HG02981 (cell line): ENCODE results near the gene CD55.

Source experiments
- ATAC-seq: cut with Tn5 transposase; IDR thresholded peaks from one replicate; pipeline ENCODE4 v1.9.1; 2021; ENCODE audit warnings: mild to moderate bottlenecking, moderate library complexity; ENCODE audit not compliant: unreplicated experiment

The CD55 gene, protein sequence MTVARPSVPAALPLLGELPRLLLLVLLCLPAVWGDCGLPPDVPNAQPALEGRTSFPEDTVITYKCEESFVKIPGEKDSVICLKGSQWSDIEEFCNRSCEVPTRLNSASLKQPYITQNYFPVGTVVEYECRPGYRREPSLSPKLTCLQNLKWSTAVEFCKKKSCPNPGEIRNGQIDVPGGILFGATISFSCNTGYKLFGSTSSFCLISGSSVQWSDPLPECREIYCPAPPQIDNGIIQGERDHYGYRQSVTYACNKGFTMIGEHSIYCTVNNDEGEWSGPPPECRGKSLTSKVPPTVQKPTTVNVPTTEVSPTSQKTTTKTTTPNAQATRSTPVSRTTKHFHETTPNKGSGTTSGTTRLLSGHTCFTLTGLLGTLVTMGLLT

DNA sequence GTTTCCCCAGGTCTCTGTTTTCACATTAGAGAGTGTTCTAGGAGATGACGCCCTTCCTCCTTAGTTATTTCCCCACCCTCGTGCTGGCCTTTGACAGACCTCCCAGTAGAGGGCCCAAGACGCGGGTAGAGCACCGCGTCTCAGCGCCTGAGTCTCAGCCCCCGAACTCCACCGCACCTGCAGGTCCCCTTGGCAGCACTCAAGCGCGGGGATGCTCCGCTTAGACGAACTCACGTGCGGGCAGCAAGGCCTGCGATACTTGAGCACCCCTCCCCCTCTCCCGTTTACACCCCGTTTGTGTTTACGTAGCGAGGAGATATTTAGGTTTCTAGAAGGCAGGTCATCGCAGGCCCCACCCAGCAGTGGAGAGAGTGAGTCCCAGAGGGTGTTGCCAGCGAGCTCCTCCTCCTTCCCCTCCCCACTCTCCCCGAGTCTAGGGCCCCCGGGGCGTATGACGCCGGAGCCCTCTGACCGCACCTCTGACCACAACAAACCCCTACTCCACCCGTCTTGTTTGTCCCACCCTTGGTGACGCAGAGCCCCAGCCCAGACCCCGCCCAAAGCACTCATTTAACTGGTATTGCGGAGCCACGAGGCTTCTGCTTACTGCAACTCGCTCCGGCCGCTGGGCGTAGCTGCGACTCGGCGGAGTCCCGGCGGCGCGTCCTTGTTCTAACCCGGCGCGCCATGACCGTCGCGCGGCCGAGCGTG lies at the start of gene CD55:
Gene CD55 (plus strand): TSS at position 600 of the 711 bp plus-strand sequence. CDS start 88 bp downstream, at position 688.
- ATAC-seq: peak; percentile 89

- ATAC-seq: no peak
Measured at GRCh38 chr1:207274882-207275281, 46.6 kb upstream of the CD55 start.

GRCh38 chr1:207276465-207276864 lies 45.0 kb upstream of the CD55 start:
- no peak for ATAC-seq

DNA sequence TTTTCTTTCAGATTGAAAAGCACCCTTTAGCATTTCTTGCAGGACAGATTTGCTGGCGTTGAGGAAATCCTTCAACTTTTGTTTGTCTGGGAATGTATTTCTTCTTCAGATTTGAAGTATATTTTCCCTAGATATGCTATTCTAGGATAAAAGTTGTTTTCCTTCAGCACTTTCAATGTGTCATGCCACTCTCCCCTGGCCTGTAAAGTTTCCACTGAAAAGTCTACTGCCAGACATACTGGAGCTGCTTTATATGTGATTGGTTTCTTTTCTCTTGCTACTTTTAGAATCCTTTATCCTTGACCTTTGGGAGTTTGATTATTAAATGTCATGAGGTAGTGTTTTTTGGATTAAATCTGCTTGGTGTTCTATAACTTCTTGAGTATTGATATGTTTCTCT lies 44.2 kb upstream of the CD55 start:
- ATAC-seq: no peak

GRCh38 chr1:207279652-207280051 lies 41.8 kb upstream of the CD55 start:
- ATAC-seq: no peak

- ATAC-seq: no peak
Measured at GRCh38 chr1:207280706-207281105, 40.8 kb upstream of the CD55 start.

GRCh38 chr1:207282058-207282457 lies 39.4 kb upstream of the CD55 start:
- no peak for ATAC-seq

- no peak for ATAC-seq
Measured at GRCh38 chr1:207282496-207283380, 38.7 kb upstream of the CD55 start.

DNA sequence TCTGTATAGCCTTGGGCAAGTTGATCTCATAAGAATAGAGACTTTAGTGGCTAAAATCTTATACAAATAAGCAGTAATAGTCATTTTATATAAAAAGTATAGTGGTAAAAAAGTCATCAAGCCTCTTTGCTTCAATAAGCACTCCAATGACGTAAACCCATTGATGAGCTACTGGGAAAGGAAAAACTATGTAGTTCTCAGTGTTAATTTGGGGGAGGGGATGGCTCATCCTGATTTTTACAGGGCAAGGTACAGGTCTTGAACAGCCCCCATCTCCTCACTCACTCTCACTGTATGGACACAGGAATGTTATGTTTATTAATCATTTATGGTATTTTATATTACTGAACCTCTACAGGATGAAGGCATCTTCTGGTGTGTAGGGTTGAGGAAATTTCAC lies 38.1 kb upstream of the CD55 start:
- ATAC-seq: no peak

DNA sequence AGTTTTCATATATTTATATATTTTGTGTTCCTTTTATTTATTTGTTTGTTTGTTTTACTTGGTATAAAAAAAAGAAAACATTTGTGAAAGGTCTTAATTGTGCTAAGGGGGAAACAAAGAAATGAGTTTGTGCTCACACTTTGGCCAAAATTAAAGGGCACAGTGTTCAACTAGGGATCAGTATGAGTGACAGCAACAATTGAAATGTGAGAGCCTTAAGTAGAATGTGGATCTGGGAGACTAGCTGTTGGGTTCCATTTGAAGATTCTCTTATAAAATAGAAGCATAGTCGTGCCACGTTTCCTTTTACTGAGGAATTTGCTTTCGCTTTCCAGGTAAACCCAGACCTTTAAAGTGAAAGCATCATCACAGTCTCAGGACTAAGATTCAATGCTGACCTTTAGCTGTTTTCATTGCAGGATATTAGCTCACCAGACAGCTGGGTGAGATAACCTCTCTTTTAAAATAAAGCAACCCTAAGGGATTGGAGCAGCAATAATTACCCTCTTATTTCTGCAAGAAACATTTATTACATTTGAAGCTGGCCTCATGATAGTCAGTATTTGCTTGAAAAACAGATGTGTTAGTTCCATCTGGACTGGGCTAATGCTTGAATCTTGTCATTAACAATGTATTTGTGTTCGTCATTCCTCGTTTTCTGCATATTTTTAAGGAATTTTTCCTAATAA lies 37.1 kb upstream of the CD55 start:
- no peak for ATAC-seq

GRCh38 chr1:207286786-207287468 lies 34.6 kb upstream of the CD55 start:
- no peak for ATAC-seq

DNA sequence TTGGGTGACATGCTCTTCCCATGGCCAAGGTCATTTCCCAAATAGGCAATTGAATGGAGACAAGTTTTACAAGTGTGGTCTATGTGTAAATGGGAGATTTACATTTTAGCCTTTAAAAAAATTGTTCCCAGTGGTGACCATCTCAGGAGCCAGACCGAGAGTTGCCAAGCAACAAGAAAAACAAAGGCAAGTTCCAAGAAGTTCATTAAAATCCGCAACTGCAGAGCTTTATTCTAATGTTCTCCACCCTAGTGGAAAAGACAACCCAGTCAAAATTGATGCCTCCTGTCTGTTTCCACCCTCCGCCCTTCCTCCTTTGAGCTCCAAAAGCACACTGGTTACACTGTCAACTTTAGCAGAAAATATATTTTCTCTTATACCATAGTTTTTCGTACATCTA lies 33.2 kb upstream of the CD55 start:
- no peak for ATAC-seq

DNA sequence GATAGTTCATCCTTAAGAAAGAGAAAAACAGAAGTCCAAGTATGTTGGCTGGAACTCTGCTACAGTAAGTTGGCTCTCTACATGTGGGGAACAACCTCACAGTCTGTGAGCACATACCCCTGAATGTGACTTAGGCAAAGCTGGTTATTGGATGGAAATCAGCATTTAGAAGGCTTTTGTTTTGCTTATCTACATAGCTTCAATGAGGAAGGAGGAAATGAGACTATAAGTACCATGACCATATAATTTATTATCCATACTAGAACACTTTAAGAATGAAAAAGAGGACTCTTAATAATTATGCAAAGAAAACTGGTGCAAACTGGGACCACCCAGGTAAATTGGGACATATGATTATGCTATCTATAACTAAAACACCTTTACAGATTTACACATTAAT lies 31.7 kb upstream of the CD55 start:
- ATAC-seq: no peak

DNA sequence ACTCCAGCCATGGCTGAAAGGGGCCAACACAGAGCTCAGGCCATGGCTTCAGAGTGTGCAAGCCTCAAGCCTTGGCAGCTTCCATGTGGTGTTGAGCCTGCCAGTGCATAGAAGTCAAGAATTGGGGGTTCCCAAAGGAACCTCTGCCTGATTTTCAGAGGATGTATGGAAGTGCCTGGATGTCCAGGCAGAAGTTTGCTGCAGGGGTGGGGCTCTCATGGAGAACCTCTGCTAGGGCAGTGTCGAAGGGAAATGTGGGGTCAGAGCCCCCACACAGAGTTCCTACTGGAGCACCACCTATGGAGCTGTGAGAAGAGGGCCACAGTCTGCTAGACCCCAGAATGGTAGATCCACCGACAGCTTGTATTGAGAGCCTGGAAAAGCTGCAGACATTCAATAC lies 29.8 kb upstream of the CD55 start:
- ATAC-seq: no peak

DNA sequence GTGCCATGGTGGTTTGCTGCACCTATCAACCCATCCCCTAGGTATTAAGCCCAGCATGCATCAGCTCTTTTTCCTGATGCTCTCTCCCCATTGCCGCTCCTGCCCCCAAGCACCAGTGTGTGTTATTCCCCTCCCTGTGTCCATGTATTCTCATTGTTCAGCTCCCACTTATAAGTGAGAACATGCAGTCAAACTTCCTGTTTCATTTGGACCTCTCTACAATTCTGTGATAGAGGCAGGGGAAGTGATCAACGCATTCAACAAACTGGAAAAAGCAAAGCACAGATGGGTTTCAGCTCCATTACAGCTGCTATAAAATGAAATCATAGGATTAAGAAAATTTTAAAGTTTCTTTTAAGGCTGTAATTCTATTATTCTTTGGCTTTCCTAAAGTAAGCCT lies 23.3 kb upstream of the CD55 start:
- no peak for ATAC-seq

DNA sequence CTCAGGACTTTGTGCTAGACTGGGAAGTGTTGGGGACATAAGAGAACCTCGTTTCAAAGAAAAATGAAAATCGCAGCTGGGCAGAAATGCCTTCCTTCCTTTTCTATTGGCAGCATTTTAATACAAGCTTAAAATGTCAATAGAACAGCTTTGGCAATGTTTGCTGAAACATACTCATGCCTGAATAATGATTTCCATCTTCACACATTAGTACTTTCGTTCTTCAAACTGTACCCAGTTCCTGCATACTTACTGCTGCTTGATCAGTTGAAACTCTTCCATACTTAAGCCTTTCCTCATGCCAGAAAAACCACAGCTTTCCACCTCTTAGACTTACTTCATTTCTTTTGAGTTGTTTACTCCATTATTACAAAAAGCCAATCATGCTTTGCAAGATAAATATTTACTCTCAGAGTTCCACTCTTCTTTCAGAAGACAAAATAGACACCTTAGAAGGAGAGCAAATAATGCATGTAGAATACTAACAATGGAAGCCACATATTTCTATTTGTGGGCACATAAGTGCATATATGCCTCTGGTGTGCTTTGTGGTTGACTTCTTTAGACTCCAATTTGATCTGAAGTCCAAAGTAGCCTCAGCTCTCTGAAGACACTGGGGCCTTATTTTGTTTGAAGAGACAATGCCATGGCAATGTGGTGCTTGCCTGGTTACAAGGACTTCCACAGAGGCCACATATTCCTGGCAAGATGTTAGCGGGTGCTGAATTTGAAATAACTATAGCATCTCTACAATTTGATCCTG lies 22.7 kb upstream of the CD55 start:
- ATAC-seq: no peak

DNA sequence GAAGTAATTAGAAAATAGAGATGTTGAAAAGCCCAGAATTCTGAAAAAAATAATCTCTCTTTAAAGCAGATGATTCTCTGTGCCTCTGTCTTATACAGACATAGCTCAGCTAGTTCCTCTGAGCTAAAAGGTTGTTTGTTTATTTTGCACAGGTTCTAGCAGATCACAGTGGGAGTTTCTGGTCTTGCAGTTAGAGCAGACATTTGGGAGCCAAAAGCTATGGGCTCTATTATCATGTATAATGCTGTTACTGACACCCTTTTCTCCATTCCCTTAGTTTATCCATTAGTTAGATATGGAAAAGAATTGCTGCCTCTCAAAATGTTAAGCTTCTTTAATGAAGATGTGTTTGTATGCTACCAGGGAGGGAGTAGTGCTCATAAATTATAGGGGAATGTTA lies 20.5 kb upstream of the CD55 start:
- no peak for ATAC-seq

DNA sequence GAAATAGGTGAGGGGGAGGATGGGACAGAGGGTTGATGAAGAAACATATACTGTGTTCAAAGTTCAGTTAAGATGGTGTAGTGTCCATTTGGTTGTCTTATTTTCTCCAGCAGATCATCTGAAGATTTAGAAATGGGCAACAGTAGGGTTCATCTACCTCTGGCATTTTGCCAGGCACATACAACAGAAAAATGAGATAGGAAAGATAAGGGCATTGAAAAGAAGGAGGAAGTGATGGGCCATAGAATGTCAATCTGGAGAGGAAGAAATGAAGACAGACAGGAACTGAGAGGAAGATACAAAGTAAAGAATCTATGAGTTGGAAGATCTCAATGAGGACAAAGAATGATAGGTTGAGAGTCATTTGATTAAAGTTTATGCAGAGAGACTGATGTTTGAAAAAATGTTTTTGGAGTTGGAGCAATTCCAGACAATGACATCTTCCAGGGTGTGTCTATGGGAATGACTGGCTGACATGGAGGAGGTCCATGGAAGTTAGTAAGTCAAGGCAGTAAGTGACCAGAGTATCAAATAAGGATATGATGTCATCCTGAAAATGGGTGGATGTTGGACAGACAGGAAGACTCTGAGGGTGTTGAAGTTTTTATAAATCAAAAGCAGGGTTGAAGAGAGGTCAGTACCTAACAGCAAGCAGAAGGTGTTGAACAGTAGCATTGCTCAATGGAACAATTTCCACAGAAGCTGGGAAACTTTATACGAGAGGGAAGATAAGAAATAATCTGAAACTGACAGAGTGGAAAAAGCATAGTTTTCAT lies 18.7 kb upstream of the CD55 start:
- ATAC-seq: no peak
